CD4-positive, alpha-beta T cell treated with Interleukin-2 at 100 ng/mL for 4 hours (primary cell): ENCODE data around the gene NBPF3.

Source experiments
- DNase-seq: peaks from one replicate; pipeline ENCODE4 v3.0.0-alpha.2; 2020; ENCODE audit warnings: low spot score

NBPF3 gene

GRCh38 chr1:21494196-21494595 lies 54.3 kb downstream of the NBPF3 start:
- DNase-seq: no peak

- DNase-seq: no peak
Measured at GRCh38 chr1:21495225-21495820, 55.4 kb downstream of the NBPF3 start.

GRCh38 chr1:21496063-21496462 lies 56.1 kb downstream of the NBPF3 start:
- no peak for DNase-seq

- no peak for DNase-seq
Measured at GRCh38 chr1:21496886-21497285, 56.9 kb downstream of the NBPF3 start.

- DNase-seq: no peak
Measured at GRCh38 chr1:21497466-21498061, 57.6 kb downstream of the NBPF3 start.

GRCh38 chr1:21499283-21499950 lies 59.5 kb downstream of the NBPF3 start:
- DNase-seq: no peak

GRCh38 chr1:21503706-21504377 lies 63.9 kb downstream of the NBPF3 start:
- DNase-seq: no peak

- no peak for DNase-seq
Measured at GRCh38 chr1:21506804-21507203, 66.9 kb downstream of the NBPF3 start.

- no peak for DNase-seq
Measured at GRCh38 chr1:21507511-21508270, 67.8 kb downstream of the NBPF3 start.

- DNase-seq: peak; percentile 36
Measured at GRCh38 chr1:21508580-21509350, 68.8 kb downstream of the NBPF3 start.

GRCh38 chr1:21509351-21510112 lies 69.6 kb downstream of the NBPF3 start, which contains the start of gene ALPL:
TSS of gene ALPL (plus strand) at chr1:21509423. CDS start at chr1:21554082, 44,659 bp downstream.
- DNase-seq: no peak

GRCh38 chr1:21510113-21510493 lies 70.2 kb downstream of the NBPF3 start:
- no peak for DNase-seq

GRCh38 chr1:21510885-21511578 lies 71.1 kb downstream of the NBPF3 start:
- DNase-seq: no peak

- DNase-seq: no peak
Measured at GRCh38 chr1:21511579-21512522, 71.9 kb downstream of the NBPF3 start.

- no peak for DNase-seq
Measured at GRCh38 chr1:21514245-21514644, 74.3 kb downstream of the NBPF3 start.

GRCh38 chr1:21517161-21517589 lies 77.2 kb downstream of the NBPF3 start:
- no peak for DNase-seq

- DNase-seq: no peak
Measured at GRCh38 chr1:21517660-21518480, 77.9 kb downstream of the NBPF3 start.
